Measurements from ENCODE around the gene MR1. TPM values are rescaled to one million over a fixed set of nuclear protein-coding genes. Genes with fewer than 3 reads are reported as not detected.
"Not testable (repeated sequence)": the region's sequence is repeated elsewhere in the genome, so short reads cannot be mapped to it uniquely, and the experiment has no call there.

The MR1 gene
- total RNA-seq, 1 experiment from 2014 or later, result 0.24 TPM

DNA sequence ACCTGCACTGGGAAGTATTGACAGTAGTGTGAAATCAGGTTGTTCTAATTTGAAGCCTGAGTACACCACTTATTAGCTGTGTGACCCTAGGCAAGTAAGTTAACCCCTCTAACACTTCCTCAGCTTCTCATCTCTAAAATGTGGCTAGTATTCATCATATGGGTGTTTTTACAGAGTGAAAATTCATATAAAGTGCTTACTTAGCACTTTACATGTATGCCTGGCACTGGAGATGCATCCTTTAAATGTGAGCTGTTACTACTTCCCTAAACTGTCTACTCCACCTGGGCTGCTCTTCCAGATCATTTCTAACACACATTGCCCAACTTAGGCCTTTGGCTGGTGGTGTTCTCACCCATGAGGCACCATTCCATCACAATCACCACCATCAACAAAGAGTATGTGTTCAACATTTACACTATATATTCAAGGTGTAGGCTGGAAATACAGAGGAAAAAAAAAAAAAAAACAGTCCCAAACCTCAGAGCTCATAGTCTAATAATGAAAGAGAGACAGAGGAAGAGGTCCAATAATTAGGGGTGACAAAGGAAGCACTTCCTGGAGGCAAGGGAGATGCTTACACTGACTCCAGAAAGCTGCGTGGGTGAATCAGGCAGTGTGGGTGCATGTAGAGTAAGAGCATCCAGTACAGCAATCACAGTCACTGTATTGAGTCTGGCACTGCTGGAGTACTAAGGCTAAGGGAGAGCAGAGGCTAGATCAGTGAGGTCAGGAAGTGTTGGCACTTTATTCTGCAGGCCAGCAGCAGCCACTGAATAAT is 14.7 kb upstream of the MR1 start:
- H3K4me3 ChIP-seq, result no peak overlapping the region

DNA sequence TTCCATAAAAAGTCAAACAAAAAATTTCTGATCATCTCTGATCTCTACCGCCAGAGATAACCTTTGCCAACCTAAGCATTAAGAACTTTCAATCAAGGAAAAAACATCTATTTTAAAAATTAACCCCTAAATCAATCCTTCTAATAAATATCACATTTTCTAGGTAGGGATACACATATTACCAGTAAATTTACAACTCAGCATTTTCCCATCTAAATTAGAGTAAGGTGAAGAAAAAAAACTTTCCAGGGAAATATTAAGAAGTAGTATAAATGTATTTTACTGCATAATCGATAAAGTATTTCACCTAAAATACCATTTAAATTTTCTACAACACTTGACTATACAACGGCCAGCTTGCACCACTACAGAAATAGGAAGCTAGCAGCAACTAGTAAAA is 12.6 kb upstream of the MR1 start:
- no peaks in the 10 kb centered on the region for H3K27me3 ChIP-seq
- H3K4me1 ChIP-seq, result peaks cover 9% of the 10 kb centered on the region; the same call in 1 of the 2 replicates
- H3K27ac ChIP-seq, result peak overlapping the region; percentile 3; the same call in 1 of the 2 replicates
- H3K4me3 ChIP-seq, result peak overlapping the region; percentile 89
- no peak for DNase-seq
- H3K9me3 ChIP-seq (replicated peaks), result no peaks in the 10 kb centered on the region
- H3K36me3 ChIP-seq, result peaks cover 4% of the 10 kb centered on the region; the same call in 1 of the 2 replicates

More for the DNA sequence above, 14.7 kb upstream of the MR1 start:
- Histone ChIP-seq H3K4me1 (peaks cover 9% of the 10 kb centered on the region; the same call in 1 of the 2 replicates), H3K27ac (no peak overlapping the region), H3K9me3 (replicated peaks) (no peaks in the 10 kb centered on the region), H3K36me3 (peaks cover 4% of the 10 kb centered on the region), H3K27me3 (no peaks in the 10 kb centered on the region)
- no peak for DNase-seq

DNA sequence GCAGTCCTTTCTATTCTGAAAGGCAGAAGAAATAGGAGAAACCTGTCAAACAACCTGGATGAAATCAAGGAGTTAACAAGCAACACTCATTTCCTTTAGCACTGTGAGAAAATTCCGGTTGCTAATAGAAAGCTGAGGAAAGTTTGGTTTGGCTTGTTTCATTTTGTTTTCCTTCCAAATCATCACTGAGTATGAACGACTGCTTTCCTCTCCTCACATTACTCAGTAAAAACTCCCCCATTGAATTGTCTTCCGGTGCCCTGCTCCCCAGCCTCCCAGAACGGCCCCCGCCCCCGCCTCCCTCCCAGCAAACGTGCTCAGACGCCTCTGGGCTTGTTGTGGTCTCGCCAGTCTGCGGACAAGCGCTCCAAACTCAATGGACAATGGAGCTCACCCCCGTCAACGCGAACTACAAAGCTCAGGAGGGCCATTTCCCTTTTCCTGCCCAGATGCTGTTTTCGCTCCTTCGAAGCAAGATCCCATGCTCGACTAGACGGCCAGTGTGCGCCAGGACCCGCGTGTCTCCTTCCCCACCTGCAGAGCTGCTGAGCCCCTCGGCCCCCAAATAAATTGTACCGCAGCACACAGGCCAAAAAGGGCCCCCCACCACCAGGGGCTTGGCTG is 11.9 kb upstream of the MR1 start:
- DNase-seq, result peak; percentile 79 to 83
- Histone ChIP-seq H3K27ac (peak overlapping the region; percentile 79), H3K36me3 (peaks cover 4% of the 10 kb centered on the region; the same call in 1 of the 2 replicates), H3K4me3 (peak overlapping the region; percentile 89), H3K4me1 (peaks cover 9% of the 10 kb centered on the region; the same call in 1 of the 2 replicates), H3K27me3 (no peaks in the 10 kb centered on the region), H3K9me3 (replicated peaks) (no peaks in the 10 kb centered on the region)

DNA sequence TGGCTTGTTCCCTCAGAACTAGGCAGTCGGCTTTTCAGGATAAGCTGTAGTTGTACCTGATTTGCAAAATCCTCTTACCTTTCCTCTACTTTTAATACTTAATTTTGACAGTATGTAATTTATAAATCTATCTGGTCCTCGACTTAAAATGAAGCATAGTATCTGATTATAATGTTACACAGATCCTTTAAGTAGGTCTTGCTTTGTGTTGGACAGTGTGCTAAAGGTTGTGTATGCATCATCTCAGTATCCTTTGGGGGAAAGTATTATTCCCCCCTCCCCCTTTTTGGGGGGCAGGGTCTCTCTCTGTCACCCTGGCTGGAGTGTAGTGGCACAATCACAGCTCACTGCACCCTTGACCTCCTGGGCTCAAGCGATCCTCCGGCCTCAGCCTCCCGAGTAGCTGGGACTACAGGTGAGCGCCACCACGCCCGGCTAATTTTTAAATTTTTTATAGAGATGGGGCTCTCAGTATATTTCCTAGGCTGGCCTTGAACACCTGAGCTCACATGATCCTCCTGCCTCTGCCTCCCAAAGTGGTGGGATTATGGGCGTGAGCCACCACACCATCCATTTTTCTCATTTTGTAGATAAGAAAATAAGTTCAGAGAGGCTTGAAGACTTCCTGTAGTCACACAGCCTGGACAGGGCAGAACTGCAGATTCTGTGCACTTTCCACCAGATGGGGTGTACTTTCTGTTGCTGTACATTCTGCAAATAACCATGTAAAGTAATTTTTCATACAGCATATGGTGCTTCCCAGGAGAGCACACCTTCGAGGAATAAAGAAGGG is 10.3 kb upstream of the MR1 start:
- DNase-seq, result no peak
- H3K27ac ChIP-seq, result no peak overlapping the region
- no peaks in the 10 kb centered on the region for H3K9me3 ChIP-seq (replicated peaks)
- peak overlapping the region; percentile 89 for H3K4me3 ChIP-seq
- peaks cover 9% of the 10 kb centered on the region; the same call in 1 of the 2 replicates for H3K4me1 ChIP-seq
- H3K27me3 ChIP-seq, result no peaks in the 10 kb centered on the region
- no peaks in the 10 kb centered on the region for H3K36me3 ChIP-seq

DNA sequence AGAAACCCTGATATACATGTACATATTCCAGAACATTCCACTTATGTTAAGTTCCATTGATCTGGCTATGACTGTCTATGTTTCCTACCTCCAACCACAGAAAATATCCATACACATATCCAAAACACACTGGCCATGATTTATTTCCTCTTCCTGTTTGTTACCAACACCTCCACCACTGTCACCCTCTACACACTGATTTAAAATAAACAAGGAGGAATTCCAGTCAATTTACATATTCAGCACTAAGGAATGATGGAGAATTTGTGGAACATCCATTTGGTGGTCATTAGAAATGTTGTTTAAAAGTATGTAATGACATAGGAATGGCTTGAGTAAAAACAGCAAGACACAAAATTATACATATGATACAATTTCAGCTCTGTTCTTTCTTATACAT is 5.6 kb upstream of the MR1 start:
- H3K4me3 ChIP-seq, result no peak overlapping the region
- H3K4me1 ChIP-seq, result no peaks in the 10 kb centered on the region
- H3K36me3 ChIP-seq, result no peaks in the 10 kb centered on the region
- H3K27ac ChIP-seq, result no peak overlapping the region
- H3K9me3 ChIP-seq (replicated peaks), result no peaks in the 10 kb centered on the region
- H3K27me3 ChIP-seq, result no peaks in the 10 kb centered on the region
- no peak for DNase-seq

DNA sequence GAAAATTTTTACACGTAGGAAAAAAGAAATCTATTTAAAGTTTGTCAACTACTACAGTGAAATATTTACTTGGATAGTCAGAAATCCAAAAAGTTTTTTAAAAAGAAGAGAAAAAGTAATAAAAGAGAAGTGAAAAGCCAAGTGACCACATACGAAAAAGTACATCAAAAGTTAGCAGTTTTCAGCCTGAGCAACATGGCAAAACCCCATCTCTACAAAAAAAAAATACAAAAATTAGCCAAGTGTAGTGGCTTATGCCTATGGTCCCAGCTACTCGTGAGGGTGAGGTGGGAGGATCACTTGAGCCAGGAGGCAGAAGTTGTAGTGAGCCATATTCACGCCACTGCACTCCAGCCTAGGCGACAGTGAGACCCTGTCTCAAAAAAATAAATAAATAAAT is 5.2 kb upstream of the MR1 start:
- Histone ChIP-seq H3K27me3 (no peaks in the 10 kb centered on the region), H3K4me1 (no peaks in the 10 kb centered on the region)

DNA sequence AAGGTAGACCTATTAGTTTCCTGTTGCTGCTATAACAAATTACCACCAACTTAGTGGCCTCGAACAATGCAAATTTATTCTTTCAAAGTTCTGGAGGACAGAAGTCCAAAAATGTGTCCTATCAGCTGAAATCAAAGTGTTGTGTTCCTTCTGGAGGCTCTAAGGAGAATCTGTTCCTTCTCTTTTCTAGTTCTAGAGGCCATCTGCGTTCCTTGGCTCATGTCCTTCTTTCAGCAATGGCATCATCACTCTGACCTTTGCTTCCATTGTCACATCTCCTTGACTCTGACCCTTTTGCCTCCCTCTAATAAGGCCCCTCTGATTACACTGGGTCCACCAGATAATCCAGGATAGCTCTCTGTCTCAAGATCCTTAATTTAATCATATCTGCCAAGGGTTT is 1.2 kb upstream of the MR1 start:
- no peak overlapping the region for H3K27ac ChIP-seq
- 0 out of 2 replicates have a peak, but pooled peaks cover 3% of the 10 kb centered on the region for H3K4me1 ChIP-seq
- DNase-seq, result no peak
- H3K9me3 ChIP-seq (replicated peaks), result no peaks in the 10 kb centered on the region
- H3K4me3 ChIP-seq, result no peak overlapping the region
- no peaks in the 10 kb centered on the region for H3K27me3 ChIP-seq
- no peaks in the 10 kb centered on the region for H3K36me3 ChIP-seq

More for the DNA sequence above, 5.2 kb upstream of the MR1 start:
- H3K9me3 ChIP-seq (replicated peaks), result no peaks in the 10 kb centered on the region
- DNase-seq, result no peak
- no peak overlapping the region for H3K4me3 ChIP-seq
- H3K36me3 ChIP-seq, result no peaks in the 10 kb centered on the region
- H3K27ac ChIP-seq, result no peak overlapping the region

DNA sequence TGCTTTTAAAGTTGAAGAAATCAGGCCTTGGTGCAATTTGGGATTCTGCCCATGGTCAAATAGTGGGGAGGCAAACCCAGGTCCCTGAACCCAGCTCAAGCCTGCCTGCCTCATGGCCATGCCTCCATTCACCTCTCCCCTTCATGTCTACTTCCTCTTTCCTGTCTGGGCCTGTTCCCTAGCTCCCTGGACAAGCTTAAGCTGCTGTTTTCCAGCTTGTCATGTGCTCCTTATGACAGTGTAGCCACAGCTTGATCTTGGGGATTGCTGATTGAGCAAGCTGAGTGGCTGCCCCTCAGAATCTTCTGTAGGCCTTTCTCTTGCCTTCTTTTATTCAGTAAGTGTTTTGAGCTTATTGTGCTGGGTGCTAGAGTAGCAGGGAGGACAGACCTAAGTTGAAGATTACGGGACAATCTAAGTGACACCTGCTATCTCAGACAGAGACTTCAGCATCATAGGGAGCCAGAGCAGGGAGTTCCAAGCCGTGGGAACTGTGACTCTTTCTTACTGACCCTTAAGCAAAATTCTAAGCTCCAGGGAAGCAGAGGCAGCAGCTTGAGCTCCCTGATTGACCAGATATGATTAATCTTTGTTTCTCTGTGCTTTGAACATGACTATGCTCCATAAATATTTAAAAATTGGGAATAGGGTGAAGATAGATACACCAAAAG is 520 bp upstream of the MR1 start:
- Histone ChIP-seq H3K4me1 (0 out of 2 replicates have a peak, but pooled peaks cover 3% of the 10 kb centered on the region), H3K27me3 (no peaks in the 10 kb centered on the region), H3K4me3 (peak overlapping the region; percentile 45), H3K36me3 (no peaks in the 10 kb centered on the region), H3K9me3 (replicated peaks) (no peaks in the 10 kb centered on the region), H3K27ac (no peak overlapping the region)
- DNase-seq, result peak in 1 of 2 experiments; percentile 14

DNA sequence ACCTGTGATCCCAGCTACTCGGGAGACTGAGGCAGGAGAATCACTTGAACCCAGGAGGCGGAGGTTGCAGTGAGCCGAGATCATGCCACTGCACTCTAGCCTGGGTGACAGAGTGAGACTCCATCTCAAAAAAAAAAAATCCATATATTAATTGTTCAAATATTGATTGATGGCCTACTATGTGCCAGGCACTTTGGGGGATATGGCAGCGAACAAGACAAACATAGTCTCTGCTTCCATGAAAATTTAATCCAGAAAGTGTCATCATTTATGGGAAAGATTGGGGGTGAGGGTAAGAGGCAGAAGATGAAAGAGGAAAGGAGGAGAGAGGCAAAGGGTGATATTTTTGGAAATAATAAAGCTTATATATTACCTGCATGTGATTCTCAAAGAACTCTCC is 1.4 kb downstream of the MR1 start:
- H3K27ac ChIP-seq; H3K4me3 ChIP-seq; H3K4me1 ChIP-seq; DNase-seq; H3K27me3 ChIP-seq; H3K9me3 ChIP-seq (replicated peaks); H3K36me3 ChIP-seq: not testable (repeated sequence)

DNA sequence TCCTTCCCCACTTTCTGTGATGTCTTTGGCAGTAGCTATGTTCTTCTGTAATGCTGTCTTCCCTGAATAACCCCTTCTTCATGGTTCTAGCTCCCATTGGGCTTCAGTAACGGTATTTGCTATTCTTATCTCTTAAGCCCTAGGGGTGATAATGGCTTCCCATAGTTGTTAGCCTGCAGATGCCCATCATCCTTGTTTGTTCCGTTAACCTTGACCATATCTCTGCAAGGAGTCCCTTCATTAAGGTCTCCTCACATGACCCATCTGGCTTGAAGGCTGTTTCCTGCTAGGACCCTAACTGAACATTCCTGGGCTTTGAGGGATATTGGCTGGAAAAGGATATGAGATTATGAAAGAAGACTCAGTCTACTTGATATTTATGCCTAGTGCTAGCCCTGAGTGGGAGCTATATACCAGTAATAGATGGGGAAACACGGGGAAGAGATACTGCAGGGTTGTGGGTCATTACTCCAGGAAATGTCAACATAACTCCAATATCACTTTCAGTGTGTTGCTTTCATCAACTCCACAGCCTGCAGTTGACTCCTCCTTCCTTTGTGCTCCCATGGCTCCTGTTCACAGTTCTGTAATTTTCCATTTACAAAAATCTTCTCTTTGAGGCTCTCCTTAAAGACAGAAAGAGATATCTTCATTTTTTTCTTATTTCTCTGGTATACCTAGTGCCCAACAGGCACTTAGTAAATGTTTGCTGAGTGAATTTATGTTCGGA is 2.5 kb downstream of the MR1 start:
- no peaks in the 10 kb centered on the region for H3K9me3 ChIP-seq (replicated peaks)
- 0 out of 2 replicates have a peak, but pooled peaks cover 3% of the 10 kb centered on the region for H3K4me1 ChIP-seq
- no peak overlapping the region for H3K4me3 ChIP-seq
- no peaks in the 10 kb centered on the region for H3K27me3 ChIP-seq
- no peak for DNase-seq
- no peaks in the 10 kb centered on the region for H3K36me3 ChIP-seq
- no peak overlapping the region for H3K27ac ChIP-seq

DNA sequence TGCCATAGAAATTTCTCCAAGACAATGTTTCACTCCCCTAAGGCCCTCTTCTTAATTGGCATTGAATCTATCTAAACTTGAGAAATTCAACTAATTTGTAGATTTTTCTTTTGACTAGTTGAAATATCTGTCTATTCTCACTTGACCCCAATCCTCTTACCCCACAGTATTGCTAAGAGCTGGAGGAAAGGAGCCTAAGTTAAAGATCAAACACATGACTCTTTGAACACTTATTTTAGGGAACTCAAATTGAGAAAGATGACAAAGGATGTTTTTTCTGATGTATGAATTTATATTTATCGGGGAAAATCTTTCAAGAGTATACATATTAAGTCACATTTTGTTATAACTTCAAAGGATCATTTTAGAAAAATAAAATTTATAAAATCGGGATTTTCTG is 3.6 kb downstream of the MR1 start:
- no peaks in the 10 kb centered on the region for H3K36me3 ChIP-seq
- DNase-seq, result no peak
- no peak overlapping the region for H3K27ac ChIP-seq
- H3K4me1 ChIP-seq, result 0 out of 2 replicates have a peak, but pooled peaks cover 3% of the 10 kb centered on the region
- no peaks in the 10 kb centered on the region for H3K9me3 ChIP-seq (replicated peaks)
- H3K27me3 ChIP-seq, result no peaks in the 10 kb centered on the region
- H3K4me3 ChIP-seq, result no peak overlapping the region

DNA sequence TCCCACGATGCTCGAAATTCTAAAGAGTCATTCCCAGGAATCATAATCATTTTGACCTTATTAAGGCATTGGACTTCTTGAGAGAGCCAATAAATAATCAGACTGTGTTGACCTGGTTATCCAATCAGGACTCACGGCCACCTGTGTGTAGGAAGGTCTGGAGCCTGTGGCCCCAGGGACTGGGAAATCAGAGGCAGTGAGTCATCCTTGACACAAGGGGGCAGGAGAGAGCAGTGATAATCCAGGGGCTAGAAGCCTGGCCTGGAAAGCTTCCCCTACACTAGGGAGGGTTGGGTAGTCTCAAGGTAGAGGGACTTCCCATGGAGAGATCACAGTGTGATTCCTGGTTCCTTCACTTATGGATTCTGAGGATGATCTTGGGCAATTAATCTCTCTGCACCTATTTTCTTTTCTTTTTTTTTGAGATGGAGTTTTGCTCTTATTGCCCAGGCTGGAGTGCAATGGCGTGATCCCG is 4.7 kb downstream of the MR1 start:
- no peak overlapping the region for H3K27ac ChIP-seq
- no peak overlapping the region for H3K4me3 ChIP-seq
- no peaks in the 10 kb centered on the region for H3K36me3 ChIP-seq
- H3K4me1 ChIP-seq, result 0 out of 2 replicates have a peak, but pooled peaks cover 3% of the 10 kb centered on the region
- H3K27me3 ChIP-seq, result no peaks in the 10 kb centered on the region
- H3K9me3 ChIP-seq (replicated peaks), result no peaks in the 10 kb centered on the region
- DNase-seq, result peak; percentile 65 to 88

DNA sequence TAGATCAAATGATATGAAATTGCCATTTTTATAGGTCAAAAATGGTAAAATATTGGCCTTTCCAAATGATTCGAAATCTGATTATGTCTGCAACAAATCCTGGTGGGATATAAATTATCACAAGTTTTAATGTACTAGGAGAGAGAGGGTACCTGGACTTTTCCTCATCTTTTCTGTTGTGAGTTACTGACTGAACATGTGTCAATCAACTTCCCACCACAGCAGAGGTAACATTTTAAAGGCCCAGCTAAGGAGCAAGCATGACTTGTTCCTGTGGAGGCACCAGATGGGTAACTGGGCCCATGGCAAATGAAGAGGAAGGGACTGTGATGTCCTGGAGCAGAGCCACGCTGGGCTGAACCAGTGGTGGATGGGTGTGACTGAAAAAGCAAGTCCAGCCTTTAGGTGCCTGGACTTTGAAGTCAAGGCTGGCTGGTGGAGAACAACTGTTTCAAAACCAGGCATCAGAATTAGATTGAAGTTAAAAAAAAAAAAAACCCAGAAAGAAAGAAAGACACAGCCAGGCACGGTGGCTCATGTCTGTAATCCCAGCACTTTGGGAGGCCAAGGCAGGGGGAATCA is 6.6 kb downstream of the MR1 start:
- DNase-seq, result no peak
- H3K9me3 ChIP-seq (replicated peaks), result no peaks in the 10 kb centered on the region

More for the DNA sequence above, 6.6 kb downstream of the MR1 start:
- no peak overlapping the region for H3K4me3 ChIP-seq
- no peaks in the 10 kb centered on the region for H3K27me3 ChIP-seq
- no peaks in the 10 kb centered on the region for H3K4me1 ChIP-seq
- no peaks in the 10 kb centered on the region for H3K36me3 ChIP-seq
- no peak overlapping the region for H3K27ac ChIP-seq

Data from SJCRH30 (cell line).